Activated CD8-positive, alpha-beta T cell treated with anti-CD3 and anti-CD28 coated beads for 36 hours (primary cell): ENCODE results near the gene DEDD. TPM values are rescaled to one million over a fixed set of nuclear protein-coding genes. Genes with fewer than 3 reads are reported as not detected.

Source experiments
- ATAC-seq: fragments of 200-7000 bp; cut with Tn5 transposase; one replicate; pipeline ENCODE4 v1.10.0; 2021; ENCODE audit warnings: mild to moderate bottlenecking, moderate library complexity
- CTCF ChIA-PET: fragments of 350-600 bp; sonication (Branson Sonifier 250); formaldehyde crosslinking; loops from one replicate; lab custom pipeline; 2021; ENCODE audit warnings: antibody characterized with exemption; lab: Charles Lee
- POLR2A ChIA-PET: fragments of 350-600 bp; sonication (Branson Sonifier 250); formaldehyde crosslinking; loops from one replicate; lab custom pipeline; 2021; ENCODE audit warnings: antibody characterized with exemption; lab: Charles Lee
- DNase-seq: peaks from one replicate; pipeline ENCODE4 v3.0.0-alpha.2; 2020
- H3K27ac Mint-ChIP-seq: one replicate; pipeline ENCODE4 v1.8.0; 2021; ENCODE audit warnings: mild to moderate bottlenecking, mixed read lengths
- H3K27me3 Mint-ChIP-seq: one replicate; pipeline ENCODE4 v1.8.0; 2021; ENCODE audit warnings: mixed read lengths
- H3K36me3 Mint-ChIP-seq: one replicate; pipeline ENCODE4 v1.8.0; 2021; ENCODE audit warnings: low read depth, mixed read lengths
- H3K4me1 Mint-ChIP-seq: one replicate; pipeline ENCODE4 v1.8.0; 2021; ENCODE audit warnings: low read depth, mixed read lengths
- H3K4me3 Mint-ChIP-seq: one replicate; pipeline ENCODE4 v1.8.0; 2021; ENCODE audit warnings: mild to moderate bottlenecking, moderate library complexity, mixed read lengths
- H3K9me3 Mint-ChIP-seq: one replicate; pipeline ENCODE4 v1.8.0; 2021; ENCODE audit warnings: mixed read lengths
- CTCF ChIP-seq: fragments of 200-600 bp; IDR thresholded peaks from one replicate; pipeline ENCODE4 v1.8.0; 2022; ENCODE audit warnings: antibody characterized with exemption, mild to moderate bottlenecking
- intact Hi-C: fragments of 100-400 bp; cut with micrococcal nuclease; formaldehyde crosslinking; loops from one replicate; pipeline ENCODE4 v1.10.0; 2022
- total RNA-seq, 2 experiments: library from RNA; stranded (reverse); gene quantifications; one replicate each; pipeline ENCODE4 v1.2.3, GENCODE V29; 2021

DEDD gene
- total RNA-seq, 2 experiments from 2014 or later, result 30.4 to 37.0 TPM

- no peak for TF ChIP-seq CTCF
- Mint-ChIP-seq H3K27me3 (no peaks in the 10 kb centered on the region), H3K36me3 (no peaks in the 10 kb centered on the region), H3K4me1 (no peaks in the 10 kb centered on the region), H3K27ac (no peak overlapping the region), H3K4me3 (no peak overlapping the region), H3K9me3 (no peaks in the 10 kb centered on the region)
- DNase-seq, result no peak
- ChIA-PET POLR2A (interaction anchor here (1.3 kb wide), 1 partner anchor 9 kb away, joined by 6 read pairs; no protein-coding TSS in a partner anchor), CTCF (interaction anchor here (1.2 to 1.5 kb wide), 2 partner anchors 11 to 16 kb away, joined by 4 to 7 read pairs; no protein-coding TSS in a partner anchor)
- intact Hi-C loops, result no loop called here
- ATAC-seq, result no peak
Measured at GRCh38 chr1:161081519-161081918, 50.9 kb downstream of the DEDD start.

GRCh38 chr1:161080441-161081405 is 51.7 kb downstream of the DEDD start:
- Mint-ChIP-seq H3K36me3 (no peaks in the 10 kb centered on the region), H3K4me3 (no peak overlapping the region), H3K27ac (no peak overlapping the region), H3K9me3 (no peaks in the 10 kb centered on the region), H3K4me1 (no peaks in the 10 kb centered on the region), H3K27me3 (no peaks in the 10 kb centered on the region)
- no peak for TF ChIP-seq CTCF
- ChIA-PET POLR2A (interaction anchor here (1.7 kb wide), 2 partner anchors 10 to 19 kb away, joined by 4 read pairs; no protein-coding TSS in a partner anchor), CTCF (interaction anchor here (1.5 kb wide), 1 partner anchor 17 kb away, joined by 7 read pairs; no protein-coding TSS in a partner anchor)
- DNase-seq (no peak), ATAC-seq (no peak)
- intact Hi-C loops, result no loop called here

- intact Hi-C loops, result no loop called here
Measured at GRCh38 chr1:161079436-161080110, 52.9 kb downstream of the DEDD start.

GRCh38 chr1:161077426-161077825 is 55.0 kb downstream of the DEDD start:
- no peaks in the 10 kb centered on the region for H3K9me3 Mint-ChIP-seq
- POLR2A ChIA-PET, result interaction anchor here (1.3 kb wide), 1 partner anchor 21 kb away, joined by 3 read pairs; the partner anchor contains the start of gene KLHDC9
- peaks cover 3% of the 10 kb centered on the region for H3K4me1 Mint-ChIP-seq

More at GRCh38 chr1:161079436-161080110, 52.9 kb downstream of the DEDD start:
- H3K4me1 Mint-ChIP-seq, result no peaks in the 10 kb centered on the region
- no peaks in the 10 kb centered on the region for H3K9me3 Mint-ChIP-seq
- TF ChIP-seq CTCF, result no peak
- ATAC-seq, result no peak
- no peak overlapping the region for H3K27ac Mint-ChIP-seq
- no peak for DNase-seq
- CTCF ChIA-PET, result interaction anchor here (0.8 to 1.4 kb wide), 2 partner anchors 18 to 21 kb away, joined by 3 to 12 read pairs; partner anchors contain the start of gene KLHDC9
- POLR2A ChIA-PET, result interaction anchor here (0.5 to 1.7 kb wide), 3 partner anchors 9 to 20 kb away, joined by 3 to 4 read pairs (median 4); no protein-coding TSS in a partner anchor
- no peak overlapping the region for H3K4me3 Mint-ChIP-seq
- H3K36me3 Mint-ChIP-seq, result no peaks in the 10 kb centered on the region
- no peaks in the 10 kb centered on the region for H3K27me3 Mint-ChIP-seq

More at GRCh38 chr1:161077426-161077825, 55.0 kb downstream of the DEDD start:
- ATAC-seq (no peak), DNase-seq (no peak)
- Mint-ChIP-seq H3K36me3 (no peaks in the 10 kb centered on the region), H3K4me3 (no peak overlapping the region), H3K27ac (no peak overlapping the region), H3K27me3 (no peaks in the 10 kb centered on the region)
- intact Hi-C loops, result no loop called here
- no peak for TF ChIP-seq CTCF
- CTCF ChIA-PET, result interaction anchor here (1.6 to 1.7 kb wide), 2 partner anchors 9 to 20 kb away, joined by 3 to 6 read pairs; no protein-coding TSS in a partner anchor
